Astrocyte (in vitro differentiated cells and primary cell): ENCODE results near the gene GPR162. TPM values are rescaled to one million over a fixed set of nuclear protein-coding genes. Genes with fewer than 3 reads are reported as not detected.
"Not testable (repeated sequence)": the region's sequence is repeated elsewhere in the genome, so short reads cannot be mapped to it uniquely, and the experiment has no call there.

ENCODE experiments used
- DNase-seq: peaks from one replicate; pipeline ENCODE4 v3.0.0-alpha.2; 2010; ENCODE audit warnings: low read depth
- FAIRE-seq: peaks from 2 replicates; lab custom pipeline; 2011; peaks lifted over from hg19 to GRCh38; lab: Jason Lieb, UNC
- H2AFZ ChIP-seq: 2 replicates; pipeline ENCODE4 v1.6.0; 2012; ENCODE audit warnings: low read depth, low read length, inconsistent platforms
- H3K27ac ChIP-seq: 2 replicates; pipeline ENCODE4 v1.5.1; 2011; ENCODE audit warnings: low read depth, low read length, inconsistent platforms
- H3K27me3 ChIP-seq: 2 replicates; pipeline ENCODE4 v1.6.0; 2011; ENCODE audit warnings: low read length, inconsistent platforms; ENCODE audit not compliant: insufficient read depth
- H3K36me3 ChIP-seq: 2 replicates; pipeline ENCODE4 v1.5.1; 2011; ENCODE audit warnings: low read length, inconsistent platforms; ENCODE audit not compliant: insufficient read depth
- H3K4me1 ChIP-seq: 2 replicates; pipeline ENCODE4 v1.5.1; 2011; ENCODE audit warnings: low read length, inconsistent platforms; ENCODE audit not compliant: insufficient read depth
- H3K4me2 ChIP-seq: 2 replicates; pipeline ENCODE4 v1.6.0; 2012; ENCODE audit warnings: low read length, inconsistent platforms
- H3K4me3 ChIP-seq: 2 replicates; pipeline ENCODE4 v1.5.1; 2011; ENCODE audit warnings: low read depth, mild to moderate bottlenecking, low read length, inconsistent platforms; ENCODE audit not compliant: insufficient read depth
- H3K79me2 ChIP-seq: 2 replicates; pipeline ENCODE4 v1.6.0; 2012; ENCODE audit warnings: mild to moderate bottlenecking, low read length, inconsistent platforms; ENCODE audit not compliant: insufficient read depth
- H3K9ac ChIP-seq: 2 replicates; pipeline ENCODE4 v1.6.0; 2012; ENCODE audit warnings: mild to moderate bottlenecking, low read length, inconsistent platforms
- H3K9me3 ChIP-seq: 2 replicates; pipeline ENCODE4 v1.5.1; 2012; ENCODE audit warnings: low read depth, mild to moderate bottlenecking, low read length, inconsistent platforms; ENCODE audit not compliant: insufficient read depth
- H4K20me1 ChIP-seq: 2 replicates; pipeline ENCODE4 v1.6.0; 2012; ENCODE audit warnings: low read length, inconsistent platforms; ENCODE audit not compliant: insufficient read depth
- H3K27ac Mint-ChIP-seq: one replicate; pipeline ENCODE4 v1.8.0; 2021; ENCODE audit warnings: mild to moderate bottlenecking, mixed read lengths; ENCODE audit not compliant: unreplicated experiment
- H3K27me3 Mint-ChIP-seq: one replicate; pipeline ENCODE4 v1.8.0; 2021; ENCODE audit warnings: low read depth, mixed read lengths; ENCODE audit not compliant: unreplicated experiment
- H3K36me3 Mint-ChIP-seq: one replicate; pipeline ENCODE4 v1.8.0; 2021; ENCODE audit warnings: low read depth, mixed read lengths; ENCODE audit not compliant: unreplicated experiment
- H3K4me1 Mint-ChIP-seq: one replicate; pipeline ENCODE4 v1.8.0; 2021; ENCODE audit warnings: low read depth, mixed read lengths; ENCODE audit not compliant: unreplicated experiment
- H3K4me3 Mint-ChIP-seq: one replicate; pipeline ENCODE4 v1.8.0; 2021; ENCODE audit warnings: mild to moderate bottlenecking, moderate library complexity, mixed read lengths; ENCODE audit not compliant: unreplicated experiment
- H3K9me3 Mint-ChIP-seq: one replicate; pipeline ENCODE4 v1.8.0; 2021; ENCODE audit warnings: mild to moderate bottlenecking, mixed read lengths; ENCODE audit not compliant: unreplicated experiment
- CTCF ChIP-seq: IDR thresholded peaks from 2 replicates; pipeline ENCODE4 v1.5.1; 2011; ENCODE audit warnings: low read depth, mild to moderate bottlenecking, inconsistent platforms, low read length, moderate library complexity; ENCODE audit not compliant: insufficient read depth
- EZH2 ChIP-seq: IDR thresholded peaks from 2 replicates; pipeline ENCODE4 v1.6.1; 2012; ENCODE audit warnings: mild to moderate bottlenecking, low read length, inconsistent platforms; ENCODE audit not compliant: insufficient read depth
- total RNA-seq: library from RNA; stranded (reverse); gene quantifications from 2 replicates; pipeline ENCODE4 v1.2.1, GENCODE V29; 2021

Gene GPR162
- total RNA-seq, 1 donor from 2014 or later: 6.2 TPM

- Histone ChIP-seq H3K9ac (peak within 1 kb of the TSS; percentile 88), H3K27ac (peak within 1 kb of the TSS; percentile 50), H3K4me2 (peak within 1 kb of the TSS; percentile 97), H4K20me1 (peaks cover 39% of the 10 kb centered on the region), H3K4me3 (peak within 1 kb of the TSS; percentile 70), H3K4me1 (peaks cover 28% of the 10 kb centered on the region), H3K36me3 (peaks cover 21% of the 10 kb centered on the region), H2AFZ (peak within 1 kb of the TSS; percentile 74), H3K27me3 (no peaks in the 10 kb centered on the region), H3K9me3 (no peaks in the 10 kb centered on the region), H3K79me2 (peaks cover 49% of the 10 kb centered on the region)
- Mint-ChIP-seq H3K4me1 (peaks cover 23% of the 10 kb centered on the region), H3K9me3 (no peaks in the 10 kb centered on the region), H3K27ac (peak within 1 kb of the TSS; percentile 77), H3K36me3 (peaks cover 24% of the 10 kb centered on the region), H3K4me3 (peak within 1 kb of the TSS; percentile 90), H3K27me3 (no peaks in the 10 kb centered on the region)
- DNase-seq (peak; percentile 80), FAIRE-seq (no peak)
- no peak for TF ChIP-seq EZH2
- no peak for TF ChIP-seq CTCF
These were observed 51.7 kb downstream of the GPR162 start, which contains the start of gene SPSB2 for GRCh38 chr12:6873094-6874014. Gene SPSB2 (minus strand): TSS chr12:6873303. CDS start chr12:6872901, 402 bp downstream.

GRCh38 chr12:6874015-6874368 is 52.4 kb downstream of the GPR162 start:
- Mint-ChIP-seq H3K27ac (peak overlapping the region; percentile 75), H3K4me1 (peaks cover 19% of the 10 kb centered on the region), H3K36me3 (peaks cover 21% of the 10 kb centered on the region), H3K4me3 (peak overlapping the region; percentile 86)
- H3K79me2 ChIP-seq: peaks cover 42% of the 10 kb centered on the region
- H3K36me3 ChIP-seq: peaks cover 21% of the 10 kb centered on the region
- peaks cover 21% of the 10 kb centered on the region for H3K4me1 ChIP-seq
- H3K9me3 ChIP-seq, DNase-seq, H3K27me3 Mint-ChIP-seq, H3K9me3 Mint-ChIP-seq, FAIRE-seq, H3K27me3 ChIP-seq: not testable (repeated sequence)
- peak overlapping the region; percentile 74 for H2AFZ ChIP-seq
- peak overlapping the region; percentile 79 for H3K9ac ChIP-seq
- H3K27ac ChIP-seq: peak overlapping the region; percentile 39
- H3K4me3 ChIP-seq: peak overlapping the region; percentile 70
- H3K4me2 ChIP-seq: peak overlapping the region; percentile 97
- H4K20me1 ChIP-seq: peaks cover 33% of the 10 kb centered on the region

Other genes with a start within 250 kb of the GPR162 start
- 319 and 329 TPM in 2 replicates for gene CHD4, start 214.4 kb upstream of the GPR162 start, total RNA-seq
- 0.73 and 0.89 TPM in 2 replicates for gene LPAR5, start 185.9 kb upstream of the GPR162 start, total RNA-seq
- gene ACRBP, start 174.4 kb upstream of the GPR162 start, total RNA-seq: 0.54 and 0.60 TPM in 2 replicates
- gene ING4, start 158.7 kb upstream of the GPR162 start, total RNA-seq: 30.9 and 34.8 TPM in 2 replicates
- 48.9 and 50.6 TPM in 2 replicates for gene ZNF384, start 132.4 kb upstream of the GPR162 start, total RNA-seq
- 3.1 and 3.6 TPM in 2 replicates for gene PIANP, start 121.0 kb upstream of the GPR162 start, total RNA-seq
- gene COPS7A, start 97.8 kb upstream of the GPR162 start, total RNA-seq: 47.3 and 51.5 TPM in 2 replicates
- gene MLF2, start 68.7 kb upstream of the GPR162 start, total RNA-seq: 302 and 316 TPM in 2 replicates
- gene PTMS, start 55.5 kb upstream of the GPR162 start, total RNA-seq: 504 and 510 TPM in 2 replicates
- 2.0 TPM in 2 replicates for gene LAG3, start 49.3 kb upstream of the GPR162 start, total RNA-seq
- gene CD4, start 32.3 kb upstream of the GPR162 start, total RNA-seq: 0.54 and 0.72 TPM in 2 replicates
- 101 and 123 TPM in 2 replicates for gene P3H3, start 6.6 kb downstream of the GPR162 start, total RNA-seq
- 14.5 and 16.6 TPM in 2 replicates for gene GNB3, start 19.1 kb downstream of the GPR162 start, total RNA-seq
- 2.3 and 3.2 TPM in 2 replicates for gene CDCA3, start 29.5 kb downstream of the GPR162 start, total RNA-seq
- gene USP5, start 30.3 kb downstream of the GPR162 start, total RNA-seq: 144 and 146 TPM in 2 replicates
- 722 and 791 TPM in 2 replicates for gene TPI1, start 45.7 kb downstream of the GPR162 start, total RNA-seq
- gene SPSB2, start 51.5 kb downstream of the GPR162 start, total RNA-seq: 4.9 and 6.2 TPM in 2 replicates
- 5.0 and 5.2 TPM in 2 replicates for gene LRRC23, start 83.0 kb downstream of the GPR162 start, total RNA-seq
- 46.4 and 47.7 TPM in 2 replicates for gene ENO2, start 92.8 kb downstream of the GPR162 start, total RNA-seq
- gene ATN1, start 106.1 kb downstream of the GPR162 start, total RNA-seq: 94.9 and 97.8 TPM in 2 replicates
- gene RNU7-1, start 122.0 kb downstream of the GPR162 start, total RNA-seq: not detected in 2 replicates
- 117 and 123 TPM in 2 replicates for gene C12orf57, start 122.2 kb downstream of the GPR162 start, total RNA-seq
- 5.2 and 8.9 TPM in 2 replicates for gene PTPN6, start 129.5 kb downstream of the GPR162 start, total RNA-seq
- gene PHB2, start 148.8 kb downstream of the GPR162 start, total RNA-seq: 171 and 176 TPM in 2 replicates
- 38.6 and 39.1 TPM in 2 replicates for gene EMG1, start 149.1 kb downstream of the GPR162 start, total RNA-seq
- gene LPCAT3, start 196.7 kb downstream of the GPR162 start, total RNA-seq: 26.2 and 27.6 TPM in 2 replicates
- gene C1S, start 238.9 kb downstream of the GPR162 start, total RNA-seq: 5.2 and 6.2 TPM in 2 replicates